ENCODE measurements around the gene TMEM89.

- TF ChIP-seq CTCF (IDR thresholded peaks at IDR 0.05) (no peak), POLR2A (IDR thresholded peaks at IDR 0.05) (no peak)
These were observed 26.1 kb upstream of the TMEM89 start for GRCh38 chr3:48647714-48648113.
